ENCODE results near the gene KHDC3L. TPM values are rescaled to one million over a fixed set of nuclear protein-coding genes. Genes with fewer than 3 reads are reported as not detected.

KHDC3L gene
- total RNA-seq, 1 experiment from 2014 or later = not detected

- Histone ChIP-seq H3K9ac (ENCODE audit: low read length) (no peak within 1 kb of the TSS), H3K27me3 (ENCODE audit: low read length) (no peaks in the 10 kb centered on the region), H3K9me2 (replicated peaks; ENCODE audit: low read length) (no peaks in the 10 kb centered on the region), H3K4me2 (ENCODE audit: low read length) (no peak within 1 kb of the TSS), H3K36me3 (ENCODE audit: low read depth, low read length) (no peaks in the 10 kb centered on the region), H3K27ac (ENCODE audit: low read length) (no peak within 1 kb of the TSS), H3K4me1 (ENCODE audit: insufficient read depth, low read length) (no peaks in the 10 kb centered on the region), H2AFZ (ENCODE audit: low read length) (no peak within 1 kb of the TSS), H3K9me3 (ENCODE audit: low read length) (no peaks in the 10 kb centered on the region), H3K4me3 (ENCODE audit: low read length) (no peak within 1 kb of the TSS), H3K79me2 (ENCODE audit: low read length) (no peaks in the 10 kb centered on the region), H3F3A (ENCODE audit: low read length, unreplicated experiment) (no peaks in the 10 kb centered on the region), H4K20me1 (ENCODE audit: low read length) (no peaks in the 10 kb centered on the region)
- POLR2A ChIA-PET (ENCODE audit: unreplicated experiment) = no interaction called here
- DNase-seq (no peak), ATAC-seq (no peak)
- no peak for TF ChIP-seq CTCF (conservative IDR thresholded peaks at IDR 0.05; ENCODE audit: low read depth, low read length)
- TF ChIP-seq EZH2 (IDR thresholded peaks at IDR 0.05; ENCODE audit: low read length, unreplicated experiment) = no peak
- TF ChIP-seq EZH2phosphoT487 (IDR thresholded peaks at IDR 0.05; ENCODE audit: borderline replicate concordance, low read length) = no peak
- intact Hi-C loops (cut with micrococcal nuclease) = no loop called here
- CTCF ChIA-PET = no interaction called here
- no TSS peak for BruUV-seq (replicated peaks)
Observed at GRCh38 chr6:73353636-73354593, 8.5 kb upstream of the KHDC3L start, which contains the start of gene DPPA5. DPPA5 (minus strand) TSS chr6:73354276; CDS start chr6:73354225, 51 bp downstream.

- H3K4me3 ChIP-seq (ENCODE audit: low read length) = no peak overlapping the region
- no TSS peak for BruUV-seq (replicated peaks)
- ATAC-seq (no peak), DNase-seq (no peak)
- no peaks in the 10 kb centered on the region for H3K4me1 ChIP-seq (ENCODE audit: insufficient read depth, low read length)
- no peaks in the 10 kb centered on the region for H3F3A ChIP-seq (ENCODE audit: low read length, unreplicated experiment)
- no peaks in the 10 kb centered on the region for H3K79me2 ChIP-seq (ENCODE audit: low read length)
- H3K27ac ChIP-seq (ENCODE audit: low read length) = no peak overlapping the region
- POLR2A ChIA-PET (ENCODE audit: unreplicated experiment) = no interaction called here
- intact Hi-C loops (cut with micrococcal nuclease) = no loop called here
- no peak overlapping the region for H3K4me2 ChIP-seq (ENCODE audit: low read length)
- H2AFZ ChIP-seq (ENCODE audit: low read length) = no peak overlapping the region
- H3K9me2 ChIP-seq (replicated peaks; ENCODE audit: low read length) = no peaks in the 10 kb centered on the region
- H3K9ac ChIP-seq (ENCODE audit: low read length) = no peak overlapping the region
- H3K27me3 ChIP-seq (ENCODE audit: low read length) = no peaks in the 10 kb centered on the region
- H3K36me3 ChIP-seq (ENCODE audit: low read depth, low read length) = no peaks in the 10 kb centered on the region
- CTCF ChIA-PET = no interaction called here
- TF ChIP-seq EZH2 (IDR thresholded peaks at IDR 0.05; ENCODE audit: low read length, unreplicated experiment) (no peak), CTCF (conservative IDR thresholded peaks at IDR 0.05; ENCODE audit: low read depth, low read length) (no peak), EZH2phosphoT487 (IDR thresholded peaks at IDR 0.05; ENCODE audit: borderline replicate concordance, low read length) (no peak)
- no peaks in the 10 kb centered on the region for H3K9me3 ChIP-seq (ENCODE audit: low read length)
- no peaks in the 10 kb centered on the region for H4K20me1 ChIP-seq (ENCODE audit: low read length)
Observed at GRCh38 chr6:73362869-73363536, 545 bp downstream of the KHDC3L start.

GRCh38 chr6:73363537-73363875 is 1.0 kb downstream of the KHDC3L start:
- DNase-seq = no peak
- Histone ChIP-seq H3K9me2 (replicated peaks; ENCODE audit: low read length) (no peaks in the 10 kb centered on the region), H3K4me3 (ENCODE audit: low read length) (no peak overlapping the region), H3K9me3 (ENCODE audit: low read length) (no peaks in the 10 kb centered on the region), H3K4me1 (ENCODE audit: insufficient read depth, low read length) (no peaks in the 10 kb centered on the region), H3K36me3 (ENCODE audit: low read depth, low read length) (no peaks in the 10 kb centered on the region), H3F3A (ENCODE audit: low read length, unreplicated experiment) (no peaks in the 10 kb centered on the region), H3K79me2 (ENCODE audit: low read length) (no peaks in the 10 kb centered on the region), H3K27me3 (ENCODE audit: low read length) (no peaks in the 10 kb centered on the region), H3K27ac (ENCODE audit: low read length) (no peak overlapping the region), H3K4me2 (ENCODE audit: low read length) (no peak overlapping the region), H4K20me1 (ENCODE audit: low read length) (no peaks in the 10 kb centered on the region), H3K9ac (ENCODE audit: low read length) (no peak overlapping the region), H2AFZ (ENCODE audit: low read length) (no peak overlapping the region)
- CTCF ChIA-PET = no interaction called here
- POLR2A ChIA-PET (ENCODE audit: unreplicated experiment) = no interaction called here
- no peak for ATAC-seq
- TF ChIP-seq EZH2 (IDR thresholded peaks at IDR 0.05; ENCODE audit: low read length, unreplicated experiment) (no peak), CTCF (conservative IDR thresholded peaks at IDR 0.05; ENCODE audit: low read depth, low read length) (no peak), EZH2phosphoT487 (IDR thresholded peaks at IDR 0.05; ENCODE audit: borderline replicate concordance, low read length) (no peak)
- BruUV-seq (replicated peaks) = no TSS peak
- intact Hi-C loops (cut with micrococcal nuclease) = no loop called here

Measured in PC-3 (cell line).